ENCODE data around the gene SPAG8. TPM values are rescaled to one million over a fixed set of nuclear protein-coding genes. Genes with fewer than 3 reads are reported as not detected.
A peak's percentile ranks its signal among the peaks of the same experiment; 100 is the strongest.

Gene SPAG8
- total RNA-seq, 2 experiments from 2014 or later = 0.68 to 1.0 TPM

GRCh38 chr9:35801328-35802128 lies 10.5 kb downstream of the SPAG8 start:
- Mint-ChIP-seq H3K4me1 (peaks cover 7% of the 10 kb centered on the region), H3K27ac (no peak overlapping the region), H3K4me3 (no peak overlapping the region), H3K9me3 (no peaks in the 10 kb centered on the region), H3K27me3 (no peaks in the 10 kb centered on the region), H3K36me3 (peaks cover 12% of the 10 kb centered on the region)
- no peak for DNase-seq

- H3K9me3 Mint-ChIP-seq = no peaks in the 10 kb centered on the region
- H3K27ac Mint-ChIP-seq = no peak overlapping the region
- H3K4me1 Mint-ChIP-seq = peaks cover 7% of the 10 kb centered on the region
- H3K4me3 Mint-ChIP-seq = no peak overlapping the region
- no peaks in the 10 kb centered on the region for H3K27me3 Mint-ChIP-seq
- DNase-seq = no peak
- H3K36me3 Mint-ChIP-seq = peaks cover 10% of the 10 kb centered on the region
Measured at GRCh38 chr9:35800530-35800929, 11.5 kb downstream of the SPAG8 start.

- no peaks in the 10 kb centered on the region for H3K27me3 Mint-ChIP-seq
- H3K36me3 Mint-ChIP-seq = peaks cover 12% of the 10 kb centered on the region
- peaks cover 11% of the 10 kb centered on the region for H3K4me1 Mint-ChIP-seq
- H3K27ac Mint-ChIP-seq = no peak overlapping the region
- no peaks in the 10 kb centered on the region for H3K9me3 Mint-ChIP-seq
- no peak overlapping the region for H3K4me3 Mint-ChIP-seq
- no peak for DNase-seq
Measured at GRCh38 chr9:35798658-35799374, 13.2 kb downstream of the SPAG8 start.

- DNase-seq = no peak
- H3K9me3 Mint-ChIP-seq = no peaks in the 10 kb centered on the region
- no peaks in the 10 kb centered on the region for H3K27me3 Mint-ChIP-seq
- H3K4me3 Mint-ChIP-seq = no peak overlapping the region
- H3K27ac Mint-ChIP-seq = no peak overlapping the region
- peaks cover 11% of the 10 kb centered on the region for H3K36me3 Mint-ChIP-seq
- peaks cover 11% of the 10 kb centered on the region for H3K4me1 Mint-ChIP-seq
Measured at GRCh38 chr9:35797311-35798109, 14.6 kb downstream of the SPAG8 start.

- no peak for DNase-seq
- no peaks in the 10 kb centered on the region for H3K27me3 Mint-ChIP-seq
- H3K36me3 Mint-ChIP-seq = peaks cover 5% of the 10 kb centered on the region
- H3K4me3 Mint-ChIP-seq = no peak overlapping the region
- no peaks in the 10 kb centered on the region for H3K9me3 Mint-ChIP-seq
- peaks cover 11% of the 10 kb centered on the region for H3K4me1 Mint-ChIP-seq
- H3K27ac Mint-ChIP-seq = no peak overlapping the region
Measured at GRCh38 chr9:35795695-35796094, 16.4 kb downstream of the SPAG8 start.

GRCh38 chr9:35793461-35793860 lies 18.6 kb downstream of the SPAG8 start:
- no peaks in the 10 kb centered on the region for H3K27me3 Mint-ChIP-seq
- H3K4me3 Mint-ChIP-seq = no peak overlapping the region
- H3K36me3 Mint-ChIP-seq = peaks cover 2% of the 10 kb centered on the region

GRCh38 chr9:35792826-35793225 lies 19.2 kb downstream of the SPAG8 start:
- H3K27me3 Mint-ChIP-seq = no peaks in the 10 kb centered on the region
- no peak for DNase-seq
- H3K36me3 Mint-ChIP-seq = peaks cover 2% of the 10 kb centered on the region
- no peak overlapping the region for H3K4me3 Mint-ChIP-seq
- H3K4me1 Mint-ChIP-seq = peaks cover 5% of the 10 kb centered on the region
- no peaks in the 10 kb centered on the region for H3K9me3 Mint-ChIP-seq
- H3K27ac Mint-ChIP-seq = peak overlapping the region; percentile 3

More at GRCh38 chr9:35793461-35793860, 18.6 kb downstream of the SPAG8 start:
- Mint-ChIP-seq H3K9me3 (no peaks in the 10 kb centered on the region), H3K27ac (peak overlapping the region; percentile 3), H3K4me1 (peaks cover 7% of the 10 kb centered on the region)
- DNase-seq = no peak

GRCh38 chr9:35792024-35792813 lies 19.8 kb downstream of the SPAG8 start:
- H3K9me3 Mint-ChIP-seq = no peaks in the 10 kb centered on the region
- H3K27me3 Mint-ChIP-seq = no peaks in the 10 kb centered on the region
- no peak for DNase-seq
- no peak overlapping the region for H3K27ac Mint-ChIP-seq
- H3K36me3 Mint-ChIP-seq = peaks cover 2% of the 10 kb centered on the region
- H3K4me3 Mint-ChIP-seq = no peak overlapping the region
- peaks cover 4% of the 10 kb centered on the region for H3K4me1 Mint-ChIP-seq

GRCh38 chr9:35791297-35791921 lies 20.7 kb downstream of the SPAG8 start, which contains the start of gene NPR2:
Gene NPR2, plus strand, starts transcription at chr9:35791591. Its CDS starts 818 bp downstream, at chr9:35792409.
- peaks cover 4% of the 10 kb centered on the region for H3K4me1 Mint-ChIP-seq
- H3K27ac Mint-ChIP-seq = no peak within 1 kb of the TSS

GRCh38 chr9:35790385-35791296 lies 21.4 kb downstream of the SPAG8 start:
- Mint-ChIP-seq H3K4me1 (peaks cover 4% of the 10 kb centered on the region), H3K27ac (no peak overlapping the region), H3K9me3 (no peaks in the 10 kb centered on the region), H3K36me3 (peaks cover 4% of the 10 kb centered on the region), H3K27me3 (no peaks in the 10 kb centered on the region), H3K4me3 (no peak overlapping the region)
- DNase-seq = peak; percentile 42

More at GRCh38 chr9:35791297-35791921, 20.7 kb downstream of the SPAG8 start, which contains the start of gene NPR2:
- peaks cover 4% of the 10 kb centered on the region for H3K36me3 Mint-ChIP-seq
- no peaks in the 10 kb centered on the region for H3K27me3 Mint-ChIP-seq
- H3K9me3 Mint-ChIP-seq = no peaks in the 10 kb centered on the region
- no peak within 1 kb of the TSS for H3K4me3 Mint-ChIP-seq
- DNase-seq = no peak

GRCh38 chr9:35790025-35790384 lies 22.1 kb downstream of the SPAG8 start:
- Mint-ChIP-seq H3K27ac (no peak overlapping the region), H3K36me3 (peaks cover 2% of the 10 kb centered on the region), H3K4me3 (no peak overlapping the region)

GRCh38 chr9:35789541-35789940 lies 22.5 kb downstream of the SPAG8 start:
- H3K4me1 Mint-ChIP-seq = peaks cover 4% of the 10 kb centered on the region
- no peak overlapping the region for H3K27ac Mint-ChIP-seq
- H3K4me3 Mint-ChIP-seq = no peak overlapping the region
- no peaks in the 10 kb centered on the region for H3K27me3 Mint-ChIP-seq
- no peaks in the 10 kb centered on the region for H3K9me3 Mint-ChIP-seq
- H3K36me3 Mint-ChIP-seq = peaks cover 2% of the 10 kb centered on the region
- no peak for DNase-seq

More at GRCh38 chr9:35790025-35790384, 22.1 kb downstream of the SPAG8 start:
- peaks cover 4% of the 10 kb centered on the region for H3K4me1 Mint-ChIP-seq
- DNase-seq = no peak
- no peaks in the 10 kb centered on the region for H3K27me3 Mint-ChIP-seq
- H3K9me3 Mint-ChIP-seq = no peaks in the 10 kb centered on the region

GRCh38 chr9:35783418-35783817 lies 28.6 kb downstream of the SPAG8 start:
- no peak overlapping the region for H3K4me3 Mint-ChIP-seq
- no peak for DNase-seq
- H3K27me3 Mint-ChIP-seq = no peaks in the 10 kb centered on the region
- H3K27ac Mint-ChIP-seq = peak overlapping the region; percentile 34
- H3K9me3 Mint-ChIP-seq = peaks cover 3% of the 10 kb centered on the region
- peaks cover 22% of the 10 kb centered on the region for H3K36me3 Mint-ChIP-seq
- H3K4me1 Mint-ChIP-seq = no peaks in the 10 kb centered on the region

Measured in activated naive CD8-positive, alpha-beta T cell treated with anti-CD3 and anti-CD28 coated beads for 36 hours (primary cell).